T-cell (primary cell): ENCODE data around the gene TIMP2. TPM values are rescaled to one million over a fixed set of nuclear protein-coding genes. Genes with fewer than 3 reads are reported as not detected.

Experiments
- ATAC-seq, 4 experiments: fragments of 200-7000 bp in 3 of 4; fragments of 150-1000 bp in 1 of 4; cut with Tn5 transposase; replicated peaks in 1 of 4; 1 replicate in 3 of 4; 2 replicates in 1 of 4; pipeline ENCODE4 v1.10.0; 2021; ENCODE audit warnings: moderate library complexity in 3 of 4, mild to moderate bottlenecking in 2 of 4, moderate number of reproducible peaks in 1 of 4
- CTCF ChIA-PET, 2 donors: fragments of 300-600 bp; sonication (Branson Sonifier 250); formaldehyde crosslinking; loops; one replicate each; lab custom pipeline; 2022; ENCODE audit warnings: antibody characterized with exemption in 2 of 2; lab: Charles Lee
- POLR2A ChIA-PET, 2 donors: fragments of 300-600 bp; sonication (Branson Sonifier 250); formaldehyde crosslinking; loops; one replicate each; lab custom pipeline; 2022; ENCODE audit warnings: antibody characterized with exemption in 2 of 2; lab: Charles Lee
- DNase-seq, 35 experiments: peaks; one replicate each; pipeline versions ENCODE4 v3.0.0 to v3.0.0-alpha.2; 2013 to 2023
- H3K27ac ChIP-seq: one replicate; pipeline ENCODE4 v1.5.1; 2013; ENCODE audit warnings: low read length
- H3K27me3 ChIP-seq, 2 experiments: replicated peaks in 1 of 2; 1 replicate in 1 of 2; 2 replicates in 1 of 2; pipeline versions ENCODE4 v1.6.1 to v1.7.0; 2013; ENCODE audit warnings: low read length in 1 of 2, mixed read lengths in 1 of 2; ENCODE audit not compliant: control insufficient read depth in 2 of 2, insufficient read depth in 2 of 2; ENCODE audit errors: extremely low read depth in 1 of 2
- H3K36me3 ChIP-seq, 2 donors: 1 replicate in 1 of 2; 2 replicates in 1 of 2; pipeline versions ENCODE4 v1.6.1 to v1.7.0; 2013; ENCODE audit warnings: low read length in 1 of 2; ENCODE audit not compliant: control insufficient read depth in 2 of 2, insufficient read depth in 1 of 2; ENCODE audit errors: extremely low read depth in 1 of 2
- H3K4me1 ChIP-seq, 2 experiments: 1 replicate in 1 of 2; 2 replicates in 1 of 2; pipeline versions ENCODE4 v1.6.1 to v1.7.0; 2013; ENCODE audit warnings: low read length in 2 of 2, mixed read lengths in 1 of 2; ENCODE audit not compliant: insufficient read depth in 2 of 2, control insufficient read depth in 1 of 2; ENCODE audit errors: extremely low read depth in 1 of 2
- H3K4me3 ChIP-seq, 2 donors: 1 replicate in 1 of 2; 2 replicates in 1 of 2; pipeline versions ENCODE4 v1.5.1 to v1.7.0; 2013; ENCODE audit warnings: mild to moderate bottlenecking in 2 of 2, low read length in 1 of 2, moderate library complexity in 1 of 2; ENCODE audit not compliant: control insufficient read depth in 1 of 2; ENCODE audit errors: extremely low read depth in 1 of 2
- H3K9me3 ChIP-seq: 2 replicates; pipeline ENCODE4 v1.7.0; 2013
- H3K27ac Mint-ChIP-seq, 2 donors: one replicate each; pipeline ENCODE4 v1.8.0; 2020 to 2021; ENCODE audit warnings: mild to moderate bottlenecking in 2 of 2, mixed read lengths in 2 of 2
- H3K27me3 Mint-ChIP-seq, 2 donors: one replicate each; pipeline ENCODE4 v1.8.0; 2021 to 2022; ENCODE audit warnings: mixed read lengths in 2 of 2
- H3K36me3 Mint-ChIP-seq: one replicate; pipeline ENCODE4 v1.8.0; 2021; ENCODE audit warnings: mixed read lengths
- H3K4me1 Mint-ChIP-seq, 3 donors: one replicate each; pipeline ENCODE4 v1.8.0; 2020 to 2022; ENCODE audit warnings: mixed read lengths in 3 of 3, mild to moderate bottlenecking in 1 of 3
- H3K4me3 Mint-ChIP-seq, 3 donors: one replicate each; pipeline ENCODE4 v1.8.0; 2020 to 2022; ENCODE audit warnings: mild to moderate bottlenecking in 3 of 3, mixed read lengths in 3 of 3, moderate library complexity in 3 of 3
- H3K9me3 Mint-ChIP-seq, 3 donors: one replicate each; pipeline ENCODE4 v1.8.0; 2020 to 2022; ENCODE audit warnings: mixed read lengths in 3 of 3
- WGBS: methylation state at CpG from one replicate; pipeline ENCODE4 v1.1.5; 2013; ENCODE audit warnings: missing lambda C conversion rate; ENCODE audit not compliant: insufficient coverage; 5-methylcytosine and 5-hydroxymethylcytosine counted together
- total RNA-seq, 35 experiments: library from RNA in 6 of 35; stranded (reverse) in 6 of 35; fragments of 120-200 nt in 1 of 35; gene quantifications; one replicate each; pipeline versions ENCODE4 v1.2.1 to v1.2.4 and lab custom pipeline; 2013 to 2026

Gene TIMP2
- total RNA-seq, 5 donors from 2014 or later (not counting 1 experiment from before 2014, with no cell fraction given) = 5.1 to 6.7 (median 6.5) TPM

- POLR2A ChIA-PET = interaction anchor here in 1 of 2 donors (0.6 kb wide), 1 partner anchor 12 kb away, joined by 3 read pairs; no protein-coding TSS in a partner anchor
These were observed 40.1 kb downstream of the TIMP2 start for GRCh38 chr17:78884876-78885667.

GRCh38 chr17:78884148-78884825, 40.9 kb downstream of the TIMP2 start:
- Mint-ChIP-seq H3K36me3 (no peaks in the 10 kb centered on the region), H3K4me3 (peak overlapping the region in 1 of 3 donors; percentile 44), H3K4me1 (peaks cover 23 to 27% (median 25%) of the 10 kb centered on the region in 3 donors), H3K27me3 (peaks cover 0 to 4% of the 10 kb centered on the region in 2 donors), H3K27ac (no peak overlapping the region), H3K9me3 (no peaks in the 10 kb centered on the region)
- H3K9me3 ChIP-seq = no peaks in the 10 kb centered on the region
- peak overlapping the region in 1 of 2 donors; percentile 25 for H3K4me3 ChIP-seq
- H3K4me1 ChIP-seq = peaks cover 0 to 40% of the 10 kb centered on the region in 2 experiments
- no peak for DNase-seq
- no peaks in the 10 kb centered on the region for H3K36me3 ChIP-seq
- no peak for ATAC-seq
- ChIA-PET CTCF (no interaction called here), POLR2A (interaction anchor here in 1 of 2 donors (0.6 kb wide), 1 partner anchor 11 kb away, joined by 3 read pairs; no protein-coding TSS in a partner anchor)
- peaks cover 0 to 52% of the 10 kb centered on the region in 2 experiments for H3K27me3 ChIP-seq
- no peak overlapping the region for H3K27ac ChIP-seq
- 88% methylated on average over 19 of the region's 20 CpGs for WGBS

More at GRCh38 chr17:78884876-78885667, 40.1 kb downstream of the TIMP2 start:
- H3K27ac ChIP-seq = no peak overlapping the region
- H3K9me3 Mint-ChIP-seq = no peaks in the 10 kb centered on the region
- ATAC-seq (no peak), DNase-seq (no peak)
- CTCF ChIA-PET = no interaction called here
- no peak overlapping the region for H3K4me3 Mint-ChIP-seq
- H3K36me3 Mint-ChIP-seq = no peaks in the 10 kb centered on the region
- H3K27me3 Mint-ChIP-seq = peaks cover 0 to 4% of the 10 kb centered on the region in 2 donors
- H3K9me3 ChIP-seq = no peaks in the 10 kb centered on the region
- peaks cover 2 to 40% of the 10 kb centered on the region in 2 experiments for H3K4me1 ChIP-seq
- H3K4me3 ChIP-seq = no peak overlapping the region
- peaks cover 19 to 26% (median 23%) of the 10 kb centered on the region in 3 donors for H3K4me1 Mint-ChIP-seq
- H3K27ac Mint-ChIP-seq = no peak overlapping the region
- peaks cover 0 to 44% of the 10 kb centered on the region in 2 experiments for H3K27me3 ChIP-seq
- H3K36me3 ChIP-seq = no peaks in the 10 kb centered on the region
- WGBS = 89% methylated on average over 23 of the region's 24 CpGs

- ATAC-seq = peak; percentile 22 to 48 (median 36)
- peaks cover 24 to 25% (median 25%) of the 10 kb centered on the region in 3 donors for H3K4me1 Mint-ChIP-seq
- no peaks in the 10 kb centered on the region for H3K9me3 Mint-ChIP-seq
- POLR2A ChIA-PET = no interaction called here
- no peak overlapping the region for H3K27ac ChIP-seq
- CTCF ChIA-PET = no interaction called here
- H3K27me3 Mint-ChIP-seq = peaks cover 0 to 4% of the 10 kb centered on the region in 2 donors
- WGBS = 52% methylated on average over 22 of the region's 24 CpGs
- peaks cover 2 to 41% of the 10 kb centered on the region in 2 experiments for H3K4me1 ChIP-seq
- peaks cover 0 to 58% of the 10 kb centered on the region in 2 experiments for H3K27me3 ChIP-seq
- no peaks in the 10 kb centered on the region for H3K36me3 Mint-ChIP-seq
- H3K4me3 Mint-ChIP-seq = peak overlapping the region in 1 of 3 donors; percentile 44
- H3K36me3 ChIP-seq = no peaks in the 10 kb centered on the region
- peak overlapping the region in 1 of 2 donors; percentile 25 for H3K4me3 ChIP-seq
- H3K27ac Mint-ChIP-seq = peak overlapping the region in 1 of 2 donors; percentile 48
- peak in 3 of 35 experiments; percentile 7 to 16 (median 14) for DNase-seq
- H3K9me3 ChIP-seq = no peaks in the 10 kb centered on the region
These were observed 41.6 kb downstream of the TIMP2 start for GRCh38 chr17:78883533-78884131.

GRCh38 chr17:78883089-78883532, 42.1 kb downstream of the TIMP2 start:
- peak in 2 of 4 experiments; percentile 6 to 20 for ATAC-seq
- Mint-ChIP-seq H3K27me3 (peaks cover 0 to 5% of the 10 kb centered on the region in 2 donors), H3K4me3 (peak overlapping the region in 2 of 3 donors; percentile 25 to 44), H3K36me3 (no peaks in the 10 kb centered on the region), H3K4me1 (peaks cover 24 to 26% (median 24%) of the 10 kb centered on the region in 3 donors), H3K9me3 (no peaks in the 10 kb centered on the region), H3K27ac (peak overlapping the region in 1 of 2 donors; percentile 61)
- Histone ChIP-seq H3K27me3 (peaks cover 0 to 64% of the 10 kb centered on the region in 2 experiments), H3K9me3 (no peaks in the 10 kb centered on the region), H3K27ac (no peak overlapping the region), H3K4me3 (no peak overlapping the region), H3K36me3 (no peaks in the 10 kb centered on the region), H3K4me1 (peaks cover 2 to 39% of the 10 kb centered on the region in 2 experiments)
- CTCF ChIA-PET = no interaction called here
- WGBS = 69% methylated on average over 6 of the region's 10 CpGs
- peak in 4 of 35 experiments; percentile 11 to 47 (median 17) for DNase-seq
- POLR2A ChIA-PET = no interaction called here

GRCh38 chr17:78882540-78883088, 42.6 kb downstream of the TIMP2 start:
- no peaks in the 10 kb centered on the region for H3K9me3 ChIP-seq
- POLR2A ChIA-PET = no interaction called here
- Mint-ChIP-seq H3K27me3 (peaks cover 0 to 8% of the 10 kb centered on the region in 2 donors), H3K4me1 (peaks cover 24 to 27% (median 26%) of the 10 kb centered on the region in 3 donors), H3K36me3 (no peaks in the 10 kb centered on the region), H3K9me3 (no peaks in the 10 kb centered on the region), H3K27ac (peak overlapping the region in 1 of 2 donors; percentile 61), H3K4me3 (peak overlapping the region in 1 of 3 donors; percentile 44)
- 64% methylated on average over 10 of the region's 14 CpGs for WGBS
- ATAC-seq (no peak), DNase-seq (peak in 1 of 35 experiments; percentile 23)
- CTCF ChIA-PET = no interaction called here
- peaks cover 0 to 65% of the 10 kb centered on the region in 2 experiments for H3K27me3 ChIP-seq
- peaks cover 2 to 39% of the 10 kb centered on the region in 2 experiments for H3K4me1 ChIP-seq
- H3K4me3 ChIP-seq = no peak overlapping the region
- no peaks in the 10 kb centered on the region for H3K36me3 ChIP-seq
- no peak overlapping the region for H3K27ac ChIP-seq
